Measurements from ENCODE around the gene SPAG17. TPM values are rescaled to one million over a fixed set of nuclear protein-coding genes. Genes with fewer than 3 reads are reported as not detected.

The SPAG17 gene
- total RNA-seq, 1 donor from 2014 or later: 0.30 TPM

- Mint-ChIP-seq H3K4me3 (ENCODE audit: unreplicated experiment) (no peak overlapping the region), H3K27me3 (ENCODE audit: low read depth) (peaks cover 4% of the 10 kb centered on the region), H3K36me3 (ENCODE audit: low read depth) (no peaks in the 10 kb centered on the region), H3K27ac (ENCODE audit: unreplicated experiment) (no peak overlapping the region), H3K4me1 (ENCODE audit: low read depth) (peaks cover 5% of the 10 kb centered on the region), H3K9me3 (ENCODE audit: low read depth) (no peaks in the 10 kb centered on the region)
- no peak for TF ChIP-seq CTCF (IDR thresholded peaks at IDR 0.05)
- DNase-seq (ENCODE audit: low spot score): no peak
These were observed 103.6 kb downstream of the SPAG17 start for GRCh38 chr1:118081387-118081786.

- no peak overlapping the region for H3K4me3 Mint-ChIP-seq (ENCODE audit: unreplicated experiment)
- TF ChIP-seq CTCF (IDR thresholded peaks at IDR 0.05): peak; percentile 90
- no peak for DNase-seq (ENCODE audit: low spot score)
- H3K9me3 Mint-ChIP-seq (ENCODE audit: low read depth): no peaks in the 10 kb centered on the region
- H3K27ac Mint-ChIP-seq (ENCODE audit: unreplicated experiment): no peak overlapping the region
- peaks cover 5% of the 10 kb centered on the region for H3K4me1 Mint-ChIP-seq (ENCODE audit: low read depth)
- H3K27me3 Mint-ChIP-seq (ENCODE audit: low read depth): peaks cover under 1% of the 10 kb centered on the region
- no peaks in the 10 kb centered on the region for H3K36me3 Mint-ChIP-seq (ENCODE audit: low read depth)
These were observed 107.5 kb downstream of the SPAG17 start for GRCh38 chr1:118077331-118078045.

GRCh38 chr1:118075116-118075515 lies 109.9 kb downstream of the SPAG17 start:
- Mint-ChIP-seq H3K27me3 (ENCODE audit: low read depth) (no peaks in the 10 kb centered on the region), H3K27ac (ENCODE audit: unreplicated experiment) (no peak overlapping the region), H3K36me3 (ENCODE audit: low read depth) (no peaks in the 10 kb centered on the region), H3K9me3 (ENCODE audit: low read depth) (no peaks in the 10 kb centered on the region), H3K4me1 (ENCODE audit: low read depth) (peaks cover 5% of the 10 kb centered on the region), H3K4me3 (ENCODE audit: unreplicated experiment) (no peak overlapping the region)
- no peak for TF ChIP-seq CTCF (IDR thresholded peaks at IDR 0.05)
- no peak for DNase-seq (ENCODE audit: low spot score)

GRCh38 chr1:118073648-118074435 lies 111.2 kb downstream of the SPAG17 start:
- Mint-ChIP-seq H3K27ac (ENCODE audit: unreplicated experiment) (no peak overlapping the region), H3K36me3 (ENCODE audit: low read depth) (no peaks in the 10 kb centered on the region), H3K4me1 (ENCODE audit: low read depth) (peaks cover 5% of the 10 kb centered on the region), H3K27me3 (ENCODE audit: low read depth) (peaks cover 6% of the 10 kb centered on the region), H3K9me3 (ENCODE audit: low read depth) (no peaks in the 10 kb centered on the region), H3K4me3 (ENCODE audit: unreplicated experiment) (no peak overlapping the region)
- TF ChIP-seq CTCF (IDR thresholded peaks at IDR 0.05): no peak
- DNase-seq (ENCODE audit: low spot score): no peak

- H3K9me3 Mint-ChIP-seq (ENCODE audit: low read depth): no peaks in the 10 kb centered on the region
- H3K4me1 Mint-ChIP-seq (ENCODE audit: low read depth): no peaks in the 10 kb centered on the region
- no peak for DNase-seq (ENCODE audit: low spot score)
- no peaks in the 10 kb centered on the region for H3K27me3 Mint-ChIP-seq (ENCODE audit: low read depth)
- H3K4me3 Mint-ChIP-seq (ENCODE audit: unreplicated experiment): no peak overlapping the region
- H3K36me3 Mint-ChIP-seq (ENCODE audit: low read depth): no peaks in the 10 kb centered on the region
- no peak for TF ChIP-seq CTCF (IDR thresholded peaks at IDR 0.05)
- H3K27ac Mint-ChIP-seq (ENCODE audit: unreplicated experiment): no peak overlapping the region
These were observed 135.0 kb downstream of the SPAG17 start for GRCh38 chr1:118049981-118050380.

Data from chondrocyte (in vitro differentiated cells).